GM19099 (cell line): ENCODE measurements around the gene MGAT5B.

Experiments
- POLR2A ChIP-seq: IDR thresholded peaks from 3 replicates; pipeline ENCODE4 v1.6.1; 2011; ENCODE audit warnings: low read depth; ENCODE audit not compliant: insufficient read length; ENCODE audit errors: extremely low read depth

MGAT5B gene

DNA sequence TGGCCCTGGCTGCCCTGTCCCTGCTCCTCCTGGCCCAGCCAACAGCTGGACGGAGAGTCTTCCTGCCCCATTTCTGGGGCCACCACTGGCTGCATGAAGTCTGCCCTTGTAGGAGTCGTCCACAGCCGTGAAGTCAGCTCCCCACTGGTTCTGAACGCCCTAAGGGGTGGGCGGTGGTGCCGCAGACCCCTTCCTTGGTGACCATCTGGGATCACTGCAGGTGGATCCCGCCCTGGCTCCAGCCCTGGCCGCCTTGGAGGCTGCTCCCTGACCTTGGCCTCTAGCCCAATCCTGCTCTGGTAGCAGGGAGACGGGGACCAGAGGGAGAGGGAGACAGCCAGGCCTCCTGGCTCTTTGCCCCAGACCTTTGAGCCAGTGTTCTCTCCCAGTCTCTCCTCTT lies 35.4 kb downstream of the MGAT5B start:
- TF ChIP-seq POLR2A, result no peak

DNA sequence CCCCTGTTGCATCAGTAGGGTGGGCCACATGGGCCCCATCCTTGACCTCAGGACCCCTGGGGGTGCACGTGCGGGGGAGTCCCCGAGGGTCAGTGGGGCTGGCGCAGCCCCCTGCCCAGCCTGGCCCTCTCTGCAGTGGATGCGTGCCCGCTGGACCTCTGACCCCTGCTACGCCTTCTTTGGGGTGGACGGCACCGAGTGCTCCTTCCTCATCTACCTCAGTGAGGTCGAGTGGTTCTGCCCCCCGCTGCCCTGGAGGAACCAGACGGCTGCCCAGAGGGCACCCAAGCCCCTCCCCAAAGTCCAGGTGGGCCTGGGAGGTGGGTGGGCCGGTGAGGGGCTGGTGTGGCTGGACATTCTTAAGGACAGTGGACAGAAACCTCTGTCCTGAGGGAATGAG lies 35.9 kb downstream of the MGAT5B start:
- no peak for TF ChIP-seq POLR2A

DNA sequence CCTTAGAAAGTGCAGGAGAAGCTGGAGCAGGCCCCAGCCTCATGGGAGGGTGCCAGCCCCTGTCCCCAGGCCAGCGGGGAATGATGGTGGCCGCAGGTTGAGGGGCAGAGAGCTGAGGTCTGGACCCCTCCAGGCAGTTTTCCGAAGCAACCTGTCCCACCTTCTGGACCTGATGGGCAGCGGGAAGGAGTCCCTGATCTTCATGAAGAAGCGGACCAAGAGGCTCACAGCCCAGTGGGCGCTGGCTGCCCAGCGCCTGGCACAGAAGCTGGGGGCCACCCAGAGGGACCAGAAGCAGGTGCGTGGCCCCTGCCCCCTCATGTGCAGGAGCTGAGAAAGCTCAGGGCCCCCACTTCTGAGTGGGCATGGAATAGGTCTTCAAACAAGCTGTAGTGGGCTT lies 36.8 kb downstream of the MGAT5B start:
- TF ChIP-seq POLR2A, result no peak

DNA sequence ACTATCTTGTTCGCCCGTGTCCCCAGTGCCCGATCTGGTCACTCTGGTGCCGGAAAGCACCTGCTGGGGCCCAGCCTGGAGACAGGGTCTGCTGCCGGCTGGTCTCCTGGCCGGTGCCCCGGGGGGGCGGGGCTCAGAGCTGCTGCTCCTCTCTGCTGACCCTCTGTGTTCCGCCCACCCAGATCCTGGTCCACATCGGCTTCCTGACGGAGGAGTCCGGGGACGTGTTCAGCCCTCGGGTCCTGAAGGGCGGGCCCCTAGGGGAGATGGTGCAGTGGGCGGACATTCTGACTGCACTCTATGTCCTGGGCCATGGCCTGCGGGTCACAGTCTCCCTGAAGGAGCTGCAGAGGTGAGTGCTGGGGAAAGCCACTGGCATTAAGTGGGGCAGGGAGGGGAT lies 37.6 kb downstream of the MGAT5B start:
- TF ChIP-seq POLR2A, result no peak

DNA sequence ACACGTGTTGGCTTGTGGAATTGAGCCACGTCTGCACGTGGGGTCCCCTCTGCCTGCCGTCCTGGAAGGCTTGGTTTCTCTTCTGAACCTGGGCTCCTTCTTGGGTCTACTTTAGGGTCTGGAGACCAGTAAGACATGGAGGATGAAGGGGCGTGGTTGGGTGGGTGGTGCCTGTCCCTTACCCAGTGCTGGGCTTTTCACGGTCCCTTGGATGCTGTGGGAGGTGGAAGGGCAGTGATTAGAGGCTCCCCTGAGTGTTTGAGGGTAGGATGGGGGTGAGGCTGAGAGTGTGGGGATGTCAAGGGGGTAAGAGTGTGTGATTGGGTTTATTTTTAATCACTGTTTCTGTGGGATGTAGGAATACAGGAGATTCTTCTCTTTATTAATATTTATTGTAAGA lies 38.3 kb downstream of the MGAT5B start:
- no peak for TF ChIP-seq POLR2A

DNA sequence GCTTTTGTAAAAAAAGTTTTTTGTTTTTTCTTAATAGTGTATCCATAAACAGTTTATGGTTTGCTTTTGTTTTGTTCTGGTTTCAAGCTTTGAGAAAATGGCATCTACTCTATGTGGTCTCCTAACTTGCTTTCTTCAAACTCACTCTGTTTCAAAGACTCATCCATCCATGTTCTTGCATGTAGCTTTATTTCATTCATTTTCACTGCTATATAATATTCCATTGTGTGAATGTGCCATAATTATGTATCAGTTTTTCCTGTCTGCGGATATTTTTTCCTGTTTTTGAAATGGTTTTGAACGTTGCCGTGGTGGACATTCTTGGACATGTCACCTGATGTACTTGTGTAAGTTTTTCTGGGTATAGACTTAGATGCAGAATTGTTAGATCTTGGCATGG lies 39.1 kb downstream of the MGAT5B start:
- TF ChIP-seq POLR2A, result no peak

DNA sequence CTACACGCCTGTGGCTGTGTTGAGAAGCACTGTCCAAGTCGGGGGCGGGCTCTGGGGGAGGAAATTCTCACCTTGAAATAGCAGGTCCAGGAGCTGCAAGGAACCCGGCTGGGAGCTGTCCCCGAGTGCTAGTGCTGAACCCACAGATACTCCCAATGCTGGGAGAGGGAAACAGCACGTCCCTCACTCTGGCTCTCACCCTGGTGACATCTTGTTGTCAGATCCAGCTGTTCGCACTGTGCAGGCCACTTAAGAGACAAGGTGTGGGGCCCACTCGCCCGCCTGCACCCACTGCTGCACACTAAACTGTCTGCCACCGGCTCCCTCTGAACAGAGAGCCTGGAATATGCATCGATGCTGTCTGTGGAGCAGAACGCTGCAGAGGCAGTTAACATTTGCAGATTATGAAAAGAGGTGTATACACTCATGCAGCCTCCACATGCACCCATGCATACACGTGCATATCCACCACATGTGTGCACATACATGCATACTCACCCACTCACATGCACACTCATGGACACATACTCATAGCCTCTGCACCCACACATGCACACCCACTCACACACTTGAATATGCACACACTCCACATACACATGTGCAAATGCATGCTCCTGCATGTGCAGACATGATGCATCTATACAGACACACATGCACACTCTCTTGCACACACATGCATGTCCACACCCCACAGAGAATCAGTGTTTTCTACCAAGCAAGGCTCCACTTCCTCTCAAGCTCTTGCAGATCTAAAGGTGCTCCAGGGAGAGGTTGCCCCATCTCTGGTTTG lies 42.0 kb downstream of the MGAT5B start:
- no peak for TF ChIP-seq POLR2A

DNA sequence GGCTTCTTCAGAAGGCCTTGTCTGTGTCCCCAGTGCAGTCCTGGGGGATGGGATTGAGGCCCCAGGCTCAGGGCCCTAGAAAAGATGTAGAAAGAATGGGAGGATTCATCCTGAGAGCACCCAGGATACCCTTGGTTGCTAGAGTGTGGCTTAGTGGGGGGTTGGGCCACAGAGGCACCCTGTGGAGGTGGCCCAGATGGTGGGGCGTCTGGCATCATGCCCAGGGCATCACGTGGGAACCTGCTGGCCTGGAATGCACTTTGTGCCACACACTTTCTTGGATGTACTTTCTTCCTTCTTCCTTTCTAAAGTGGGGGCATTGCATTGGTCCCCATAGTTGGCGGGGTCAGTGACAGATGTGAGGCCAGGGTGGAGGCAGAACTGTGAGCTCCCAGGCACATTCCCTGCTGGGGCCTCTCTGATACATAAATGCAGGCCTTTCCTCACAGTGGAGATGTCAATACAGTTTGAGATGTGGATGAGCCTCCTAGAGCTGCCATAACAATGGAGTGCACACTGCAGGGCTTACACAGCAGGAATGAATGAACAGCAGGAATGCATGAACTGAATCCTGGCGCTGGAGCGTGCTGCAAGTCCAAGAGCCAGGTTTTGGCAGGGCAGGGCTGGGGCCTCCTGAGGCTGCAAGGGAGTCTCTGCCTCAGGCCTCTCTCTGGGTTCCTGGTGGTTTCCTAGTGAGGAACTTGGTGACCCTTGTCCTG lies 43.3 kb downstream of the MGAT5B start:
- no peak for TF ChIP-seq POLR2A

DNA sequence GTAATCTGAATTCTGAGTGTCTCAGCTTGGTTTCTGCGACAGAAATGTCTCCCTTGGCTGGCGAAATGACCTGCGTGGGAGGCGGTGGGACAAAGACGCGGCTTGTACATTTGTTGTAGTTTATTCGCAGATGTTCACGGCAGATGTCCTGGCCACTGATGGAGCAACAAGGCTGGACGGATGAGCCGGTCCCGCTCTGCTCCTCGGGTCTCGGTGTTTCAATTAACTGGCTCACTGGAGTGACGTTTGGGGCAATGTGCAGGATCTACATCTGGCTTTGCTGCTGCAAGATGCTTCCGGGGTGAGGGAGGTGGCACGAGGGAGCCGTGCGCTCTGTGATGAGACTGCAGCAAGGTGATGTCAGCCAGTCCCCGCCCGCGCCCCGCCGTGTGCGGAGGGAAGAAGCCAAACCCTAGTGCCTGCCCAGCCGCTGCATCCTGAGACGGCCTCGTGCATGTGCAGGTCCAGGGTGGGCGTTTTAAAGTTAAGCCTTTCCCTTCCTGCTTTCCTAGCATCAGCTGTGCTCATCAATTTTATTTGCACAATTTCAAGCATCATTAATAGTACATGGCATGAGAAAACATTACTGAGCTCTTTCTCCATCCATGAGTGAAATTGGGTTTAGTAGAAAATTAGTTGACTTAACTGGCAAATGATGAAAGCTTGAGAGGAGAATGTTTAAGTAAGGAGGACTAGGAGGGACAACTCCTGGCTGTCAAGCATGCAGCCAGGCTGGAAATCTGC lies 44.4 kb downstream of the MGAT5B start:
- no peak for TF ChIP-seq POLR2A

DNA sequence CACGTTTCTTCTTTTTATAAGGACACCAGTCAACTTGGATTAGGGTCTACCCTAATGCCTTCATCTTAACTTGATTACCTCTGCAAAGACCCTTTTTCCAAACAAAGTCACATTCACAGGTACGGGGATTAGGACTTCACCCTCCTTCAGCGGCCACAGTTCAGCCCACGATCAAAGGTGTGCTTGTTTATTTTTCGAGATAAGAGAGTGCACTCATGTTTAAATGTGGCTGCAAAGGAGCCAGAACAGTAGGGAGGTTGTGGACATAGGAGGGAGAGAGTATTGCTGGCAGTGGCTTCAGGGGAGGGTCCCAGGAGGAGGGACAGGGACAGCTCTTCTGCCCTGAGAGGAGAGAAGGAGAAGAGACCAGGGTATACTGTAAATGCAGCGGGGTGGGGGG lies 46.7 kb downstream of the MGAT5B start:
- no peak for TF ChIP-seq POLR2A

DNA sequence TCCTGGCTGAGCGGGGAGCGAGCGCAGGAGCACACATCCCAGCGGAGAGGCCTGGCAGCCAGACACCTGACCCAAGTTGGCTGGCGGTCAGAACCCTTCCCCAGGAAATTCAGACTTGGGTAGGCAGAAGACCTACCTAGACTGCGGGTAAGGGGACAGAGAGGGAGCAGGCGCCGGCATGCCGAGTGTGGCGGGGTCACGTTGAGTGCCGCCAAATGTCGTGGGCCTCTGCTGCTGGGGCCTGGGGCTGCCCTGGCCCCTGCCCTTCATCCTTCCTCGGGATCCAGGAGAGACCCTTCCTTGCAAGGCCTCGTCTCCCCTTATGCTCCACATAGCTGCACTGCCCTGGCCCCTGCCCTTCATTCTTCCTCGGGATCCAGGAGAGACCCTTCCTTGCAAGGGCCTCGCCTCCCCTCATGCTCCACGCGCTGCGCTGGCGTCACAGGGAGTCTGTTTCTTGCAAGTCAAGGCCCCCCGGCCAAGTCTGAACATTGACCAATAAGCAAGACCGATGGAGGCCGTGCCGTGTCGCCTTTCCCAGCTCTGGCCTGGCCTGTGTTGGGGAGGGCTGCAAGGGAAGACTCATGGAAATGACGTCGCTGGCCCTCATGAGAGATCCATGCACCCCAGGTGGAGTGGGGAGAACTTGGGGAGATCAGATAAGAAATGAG lies 47.8 kb downstream of the MGAT5B start:
- no peak for TF ChIP-seq POLR2A

DNA sequence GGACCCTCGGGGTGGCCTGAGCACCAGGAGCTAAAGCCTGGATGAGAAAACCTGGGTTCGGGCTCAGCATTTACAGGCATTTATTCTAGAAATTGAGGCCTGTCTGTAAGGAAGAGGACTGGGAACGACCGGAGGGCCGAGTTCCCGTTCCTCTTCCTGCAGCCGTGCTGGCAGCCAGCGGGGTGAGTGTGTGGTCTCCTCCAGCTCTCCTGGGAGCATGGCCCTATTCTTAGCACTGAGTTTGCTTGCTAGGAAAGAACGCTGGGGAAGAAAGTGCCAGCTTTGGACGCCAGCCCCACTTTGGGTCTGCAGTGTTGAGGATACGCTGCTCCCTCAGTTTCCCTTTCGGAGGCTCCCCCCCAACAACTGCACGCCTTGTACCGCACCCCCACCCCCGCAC lies 49.6 kb downstream of the MGAT5B start:
- TF ChIP-seq POLR2A, result no peak

DNA sequence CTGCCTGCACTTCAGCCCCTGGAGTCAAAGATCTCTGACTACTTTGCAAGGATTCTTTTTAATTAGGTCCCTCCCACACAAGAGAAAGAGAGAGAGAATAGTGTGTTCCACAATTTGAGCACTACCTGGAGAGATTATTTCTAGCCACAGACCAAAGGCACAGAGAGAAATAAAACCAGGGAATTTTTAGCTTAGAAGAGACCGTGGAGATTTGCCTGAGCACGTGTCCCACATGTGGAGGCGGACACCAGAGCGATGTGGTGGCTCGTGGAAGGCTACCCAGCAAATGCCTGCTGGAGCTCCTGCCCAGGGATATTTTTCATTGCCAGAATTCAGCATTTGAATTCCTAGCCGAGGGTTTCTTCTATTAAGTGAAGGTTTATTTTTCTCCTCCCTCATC lies 50.6 kb downstream of the MGAT5B start:
- no peak for TF ChIP-seq POLR2A

DNA sequence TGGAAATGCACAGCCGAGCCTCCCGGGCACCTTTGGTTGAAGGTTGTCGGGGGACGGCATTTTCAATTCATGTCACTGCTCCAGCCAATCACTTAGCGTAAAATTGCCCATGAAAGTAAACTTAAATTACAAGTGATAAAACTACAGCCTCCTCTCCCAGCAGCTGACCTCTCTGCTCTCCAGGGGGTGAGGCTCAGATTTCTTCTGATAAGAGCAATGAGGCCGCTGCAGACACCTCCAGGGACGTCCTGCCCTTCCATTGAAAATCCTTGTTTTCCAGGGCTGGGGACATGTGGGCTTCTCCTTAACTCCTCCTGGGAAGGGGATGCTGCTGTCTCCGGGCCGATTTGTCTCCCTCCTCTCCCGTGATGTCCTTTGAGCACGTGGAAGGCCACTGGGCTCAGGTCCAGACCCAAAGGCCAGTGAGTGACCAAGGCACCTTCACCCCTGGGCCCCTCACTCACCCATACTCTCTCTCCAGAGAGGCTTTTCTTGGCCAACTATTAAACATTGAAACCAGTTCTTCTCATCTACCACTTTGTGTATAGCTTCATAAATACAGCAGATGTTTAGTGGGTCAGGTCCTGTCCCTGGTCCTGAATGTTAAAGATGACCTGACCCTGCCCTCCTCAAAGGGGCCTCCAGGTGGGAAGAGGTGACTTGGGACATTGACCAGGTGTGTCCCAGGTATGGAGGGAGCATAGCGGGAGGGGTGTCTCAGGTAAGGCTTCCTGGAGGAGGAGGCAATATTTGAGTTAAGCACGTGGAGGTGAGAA lies 52.3 kb downstream of the MGAT5B start:
- no peak for TF ChIP-seq POLR2A

DNA sequence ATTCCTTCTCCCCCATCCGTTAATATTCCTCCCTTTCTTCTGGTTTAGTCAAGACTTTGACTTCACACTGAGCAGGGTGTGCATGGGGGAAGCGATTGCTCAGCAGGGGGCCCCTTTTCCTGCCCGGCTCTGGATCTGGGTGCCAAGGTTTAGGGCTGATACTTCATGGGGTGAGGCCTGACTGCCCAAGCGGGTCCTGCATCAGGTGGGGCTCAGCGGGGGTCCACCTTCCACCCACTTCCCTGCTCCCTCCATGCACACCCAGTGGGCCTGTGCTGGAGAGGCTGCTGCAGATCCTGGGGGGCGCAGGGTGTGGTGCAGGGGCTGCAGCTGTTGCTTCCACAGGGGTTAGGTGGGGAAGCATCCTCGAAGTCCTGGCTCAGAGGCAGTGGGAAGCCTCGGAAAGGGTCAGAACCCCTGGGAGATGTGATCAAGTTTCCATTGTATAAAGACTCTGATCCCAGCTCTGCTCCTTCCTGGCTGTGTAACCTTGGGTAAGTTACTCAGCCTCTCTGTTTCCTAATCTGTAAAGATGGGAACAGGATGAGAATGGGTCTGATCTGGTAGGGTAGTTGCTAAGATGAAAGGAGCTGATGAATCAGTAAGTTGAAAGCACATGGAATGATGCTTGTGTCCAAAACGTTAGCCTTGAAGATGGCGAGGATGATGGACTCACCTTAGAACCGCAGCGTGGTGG lies 53.3 kb downstream of the MGAT5B start:
- TF ChIP-seq POLR2A, result no peak

DNA sequence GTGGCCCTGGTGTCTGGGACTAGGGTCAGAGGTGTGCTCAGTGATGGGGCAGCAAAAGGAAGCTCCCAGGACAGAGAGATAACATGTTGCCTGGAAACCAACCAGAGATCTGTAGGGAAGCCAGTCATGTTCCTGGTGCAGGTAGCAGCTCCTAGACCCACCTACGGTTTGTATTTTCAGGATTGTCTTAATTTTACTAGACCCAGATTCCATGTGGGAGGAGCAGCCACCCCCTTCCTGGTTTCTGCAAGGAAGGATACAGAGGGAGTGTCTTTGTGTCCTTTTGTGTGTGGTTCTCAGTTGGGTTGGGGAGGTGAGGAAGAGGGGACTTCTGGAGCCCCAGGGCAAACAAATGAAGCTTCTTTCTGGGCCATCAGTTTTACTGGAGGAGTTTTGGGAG lies 53.9 kb downstream of the MGAT5B start:
- no peak for TF ChIP-seq POLR2A
